GM06990 (cell line): Measurements from ENCODE around the gene CHST12.

Experiments used
- DNase-seq: peaks from one replicate; pipeline ENCODE4 v3.0.0-alpha.2; 2011; ENCODE audit not compliant: insufficient read length; ENCODE audit errors: extremely low read depth
- H3K27me3 ChIP-seq: replicated peaks from 2 replicates; pipeline ENCODE4 v1.6.0; 2011; ENCODE audit warnings: low read length; ENCODE audit not compliant: control insufficient read depth, insufficient read depth
- H3K36me3 ChIP-seq: 2 replicates; pipeline ENCODE4 v1.5.1; 2011; ENCODE audit warnings: low read length; ENCODE audit not compliant: control insufficient read depth, insufficient read depth
- H3K4me3 ChIP-seq: replicated peaks from 2 replicates; pipeline ENCODE4 v1.5.1; 2011; ENCODE audit warnings: low read depth, mild to moderate bottlenecking, control low read depth, low read length
- CTCF ChIP-seq: IDR thresholded peaks from 2 replicates; pipeline ENCODE4 v1.5.1; 2011; ENCODE audit warnings: low read length, control low read depth, mild to moderate bottlenecking, inconsistent platforms; ENCODE audit not compliant: insufficient read depth, poor library complexity, severe bottlenecking

Gene CHST12

GRCh38 chr7:2474813-2475677 lies 71.6 kb downstream of the CHST12 start:
- TF ChIP-seq CTCF = no peak
- Histone ChIP-seq H3K36me3 (no peaks in the 10 kb centered on the region), H3K27me3 (no peaks in the 10 kb centered on the region; the same call in 1 of the 2 replicates), H3K4me3 (no peak overlapping the region)
- DNase-seq = no peak

GRCh38 chr7:2475678-2476015 lies 72.2 kb downstream of the CHST12 start:
- no peak for TF ChIP-seq CTCF
- Histone ChIP-seq H3K27me3 (no peaks in the 10 kb centered on the region; the same call in 1 of the 2 replicates), H3K36me3 (no peaks in the 10 kb centered on the region), H3K4me3 (no peak overlapping the region)
- DNase-seq = no peak

- no peak for DNase-seq
These were observed 72.9 kb downstream of the CHST12 start, which contains the start of gene GRIFIN for GRCh38 chr7:2476298-2476697. GRIFIN (minus strand) TSS chr7:2476398; CDS start chr7:2476383, 15 bp downstream.

GRCh38 chr7:2476776-2477446 lies 73.5 kb downstream of the CHST12 start:
- TF ChIP-seq CTCF = no peak
- H3K27me3 ChIP-seq = no peaks in the 10 kb centered on the region; the same call in 1 of the 2 replicates
- H3K36me3 ChIP-seq = no peaks in the 10 kb centered on the region
- H3K4me3 ChIP-seq = no peak overlapping the region
- no peak for DNase-seq

More at GRCh38 chr7:2476298-2476697, 72.9 kb downstream of the CHST12 start, which contains the start of gene GRIFIN:
- Histone ChIP-seq H3K4me3 (no peak within 1 kb of the TSS), H3K27me3 (no peaks in the 10 kb centered on the region; the same call in 1 of the 2 replicates), H3K36me3 (no peaks in the 10 kb centered on the region)
- TF ChIP-seq CTCF = no peak

- TF ChIP-seq CTCF = peak; percentile 71
- DNase-seq = peak; percentile 40
- no peaks in the 10 kb centered on the region; the same call in 1 of the 2 replicates for H3K27me3 ChIP-seq
- H3K36me3 ChIP-seq = no peaks in the 10 kb centered on the region
- H3K4me3 ChIP-seq = no peak overlapping the region
These were observed 74.3 kb downstream of the CHST12 start for GRCh38 chr7:2477447-2478398.
